ENCODE data around the gene MRRF. TPM values are rescaled to one million over a fixed set of nuclear protein-coding genes. Genes with fewer than 3 reads are reported as not detected.

Gene MRRF
- total RNA-seq, 4 donors from 2014 or later: 23.5 to 44.7 (median 38.9) TPM

DNA sequence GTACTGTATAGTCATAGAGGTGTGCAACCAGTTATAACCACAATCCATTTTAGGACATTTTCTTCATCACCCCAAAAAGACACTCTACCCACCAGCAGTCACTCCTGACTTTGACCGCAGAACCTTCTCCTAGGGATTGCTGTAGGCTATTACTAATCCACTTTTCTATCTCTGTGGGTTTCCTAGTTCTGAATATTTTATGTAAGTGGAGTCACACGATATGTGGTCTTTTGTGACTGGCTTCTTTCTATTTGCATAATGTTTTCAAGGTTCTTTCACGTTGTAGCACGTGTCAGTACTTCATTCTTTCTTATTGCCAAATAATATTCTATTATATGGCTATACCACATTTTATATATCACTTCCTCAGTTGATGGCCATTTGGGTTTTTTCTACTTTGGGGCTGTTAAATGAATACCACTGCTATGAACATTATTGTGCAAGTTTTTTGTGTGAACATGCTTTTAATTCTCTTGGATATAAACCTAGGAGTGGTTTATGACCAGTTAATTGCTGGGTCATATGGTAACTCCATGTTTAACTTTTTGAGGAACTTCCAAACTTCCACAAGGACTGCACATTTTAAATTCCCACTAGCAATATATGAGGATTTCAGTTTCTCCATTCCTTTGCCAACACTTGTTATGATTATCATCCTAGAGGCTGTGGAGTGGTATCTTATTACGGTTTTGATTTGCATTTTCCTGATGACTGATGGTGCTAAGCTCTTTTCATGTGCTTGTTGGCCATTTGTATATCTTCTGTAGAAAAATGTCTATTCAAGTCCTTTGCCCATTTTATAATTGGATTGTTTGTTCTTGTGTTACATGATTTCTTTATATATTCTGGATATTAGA lies 37.8 kb downstream of the MRRF start:
- Histone ChIP-seq H3K4me1 (no peaks in the 10 kb centered on the region), H3K36me3 (no peaks in the 10 kb centered on the region), H3K9me3 (no peaks in the 10 kb centered on the region), H3K27me3 (no peaks in the 10 kb centered on the region), H3K27ac (no peak overlapping the region), H3K4me3 (no peak overlapping the region)
- TF ChIP-seq POLR2A (IDR thresholded peaks at IDR 0.05): no peak
- TF ChIP-seq, protein P1, sequence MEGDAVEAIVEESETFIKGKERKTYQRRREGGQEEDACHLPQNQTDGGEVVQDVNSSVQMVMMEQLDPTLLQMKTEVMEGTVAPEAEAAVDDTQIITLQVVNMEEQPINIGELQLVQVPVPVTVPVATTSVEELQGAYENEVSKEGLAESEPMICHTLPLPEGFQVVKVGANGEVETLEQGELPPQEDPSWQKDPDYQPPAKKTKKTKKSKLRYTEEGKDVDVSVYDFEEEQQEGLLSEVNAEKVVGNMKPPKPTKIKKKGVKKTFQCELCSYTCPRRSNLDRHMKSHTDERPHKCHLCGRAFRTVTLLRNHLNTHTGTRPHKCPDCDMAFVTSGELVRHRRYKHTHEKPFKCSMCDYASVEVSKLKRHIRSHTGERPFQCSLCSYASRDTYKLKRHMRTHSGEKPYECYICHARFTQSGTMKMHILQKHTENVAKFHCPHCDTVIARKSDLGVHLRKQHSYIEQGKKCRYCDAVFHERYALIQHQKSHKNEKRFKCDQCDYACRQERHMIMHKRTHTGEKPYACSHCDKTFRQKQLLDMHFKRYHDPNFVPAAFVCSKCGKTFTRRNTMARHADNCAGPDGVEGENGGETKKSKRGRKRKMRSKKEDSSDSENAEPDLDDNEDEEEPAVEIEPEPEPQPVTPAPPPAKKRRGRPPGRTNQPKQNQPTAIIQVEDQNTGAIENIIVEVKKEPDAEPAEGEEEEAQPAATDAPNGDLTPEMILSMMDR (IDR thresholded peaks at IDR 0.05): no peak
- intact Hi-C loops (cut with DNase I; ENCODE audit: low total_unique reads): no loop called here
- DNase-seq: no peak

DNA sequence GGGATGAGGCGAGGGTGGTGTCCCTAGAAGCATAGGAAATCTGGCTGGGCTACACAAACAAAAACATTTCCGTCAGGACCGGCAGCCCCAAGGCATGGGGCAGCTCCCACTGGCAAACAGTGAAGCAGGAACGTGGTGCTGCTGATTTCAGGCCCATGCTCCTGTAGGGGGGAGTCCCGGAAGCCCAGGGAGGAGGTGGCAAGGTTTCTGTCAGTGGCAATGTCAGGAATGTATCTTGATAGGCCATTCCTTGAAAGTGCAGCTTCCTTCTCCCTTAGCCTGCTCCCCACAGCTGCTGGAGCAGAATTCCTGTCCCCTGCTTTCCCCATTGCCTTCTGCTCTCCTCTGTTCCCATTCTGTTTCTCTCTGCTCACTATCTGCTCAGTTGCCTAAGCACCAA lies 42.4 kb downstream of the MRRF start:
- no peak overlapping the region for H3K4me3 ChIP-seq
- H3K27ac ChIP-seq: peak overlapping the region in 1 of 2 donors; percentile 5
- intact Hi-C loops (cut with DNase I; ENCODE audit: low total_unique reads): no loop called here
- H3K27me3 ChIP-seq: no peaks in the 10 kb centered on the region
- H3K36me3 ChIP-seq: no peaks in the 10 kb centered on the region
- no peaks in the 10 kb centered on the region for H3K4me1 ChIP-seq
- peak in 1 of 2 donors; percentile 46 for DNase-seq
- TF ChIP-seq, protein P1 (IDR thresholded peaks at IDR 0.05): no peak
- no peaks in the 10 kb centered on the region for H3K9me3 ChIP-seq

DNA sequence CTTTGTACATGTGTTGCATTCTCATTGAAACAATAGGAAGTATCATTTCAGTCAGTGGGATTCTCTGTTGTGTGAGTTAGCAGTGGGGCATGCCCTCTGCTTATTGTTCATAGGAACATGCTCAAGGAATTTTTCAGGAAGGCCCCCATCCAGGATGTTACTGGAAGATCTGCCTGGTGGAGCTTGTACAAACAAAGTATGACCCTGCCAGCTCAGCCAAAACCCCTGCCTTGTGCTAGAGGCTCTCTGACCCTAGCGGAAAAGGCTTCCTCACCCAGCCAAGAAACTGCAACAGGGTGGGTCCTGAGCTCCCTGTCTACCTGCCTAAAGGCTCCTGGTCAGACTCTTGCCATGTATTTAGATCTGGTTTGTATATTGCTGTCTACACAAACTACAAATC lies 43.2 kb downstream of the MRRF start:
- peak in 1 of 2 donors; percentile 54 for DNase-seq
- H3K27ac ChIP-seq: no peak overlapping the region
- no peaks in the 10 kb centered on the region for H3K9me3 ChIP-seq
- no peaks in the 10 kb centered on the region for H3K4me1 ChIP-seq
- intact Hi-C loops (cut with DNase I; ENCODE audit: low total_unique reads): no loop called here
- H3K36me3 ChIP-seq: no peaks in the 10 kb centered on the region
- no peak for TF ChIP-seq POLR2A (IDR thresholded peaks at IDR 0.05)
- TF ChIP-seq, protein P1 (IDR thresholded peaks at IDR 0.05): no peak
- H3K4me3 ChIP-seq: no peak overlapping the region
- H3K27me3 ChIP-seq: no peaks in the 10 kb centered on the region

DNA sequence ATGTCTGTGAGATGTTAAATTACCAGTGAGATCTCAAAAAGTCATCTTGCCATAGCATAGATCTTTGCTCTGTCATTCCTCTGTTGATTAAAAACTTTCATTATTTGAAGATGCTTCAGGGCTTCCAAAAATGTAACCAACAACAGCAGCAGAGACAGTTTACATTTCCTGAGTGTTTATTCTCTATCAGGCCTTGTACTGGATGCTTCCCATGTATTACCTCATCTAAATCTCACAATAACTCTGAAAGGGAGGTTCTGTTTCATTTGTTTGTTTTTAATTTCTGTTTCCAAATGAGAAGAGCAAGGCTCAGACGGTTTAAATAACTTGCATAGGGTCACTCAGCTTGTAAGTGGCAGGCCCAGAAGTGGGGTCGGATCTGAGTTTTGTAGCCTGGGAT lies 45.2 kb downstream of the MRRF start:
- Histone ChIP-seq H3K36me3 (no peaks in the 10 kb centered on the region), H3K27me3 (no peaks in the 10 kb centered on the region), H3K9me3 (no peaks in the 10 kb centered on the region), H3K27ac (no peak overlapping the region), H3K4me3 (no peak overlapping the region), H3K4me1 (no peaks in the 10 kb centered on the region)
- intact Hi-C loops (cut with DNase I; ENCODE audit: low total_unique reads): no loop called here
- TF ChIP-seq, protein P1 (IDR thresholded peaks at IDR 0.05): no peak
- TF ChIP-seq POLR2A (IDR thresholded peaks at IDR 0.05): no peak
- DNase-seq: no peak

DNA sequence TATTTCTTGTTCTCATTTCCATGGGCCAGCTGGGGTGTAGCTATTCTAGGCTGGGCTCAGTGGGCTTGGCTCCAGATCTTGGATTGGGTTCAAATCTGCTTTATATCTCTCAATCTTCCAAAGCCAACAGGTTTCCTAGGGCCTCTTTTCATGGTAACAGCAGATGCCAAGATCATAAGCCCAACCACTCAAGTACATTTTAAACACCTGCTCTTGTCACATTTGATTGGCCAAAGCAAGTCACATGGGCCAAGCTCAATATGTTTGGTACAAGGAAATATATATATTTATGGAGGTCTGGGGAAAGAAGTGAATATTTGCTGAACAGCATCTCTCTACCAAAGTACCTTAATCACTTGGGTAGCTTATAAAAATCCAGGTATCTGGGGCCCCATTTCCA lies 49.5 kb downstream of the MRRF start:
- H3K27me3 ChIP-seq: no peaks in the 10 kb centered on the region
- no peaks in the 10 kb centered on the region for H3K36me3 ChIP-seq
- no peaks in the 10 kb centered on the region for H3K4me1 ChIP-seq
- no peaks in the 10 kb centered on the region for H3K9me3 ChIP-seq
- intact Hi-C loops (cut with DNase I; ENCODE audit: low total_unique reads): no loop called here
- H3K4me3 ChIP-seq: no peak overlapping the region
- TF ChIP-seq, protein P1 (IDR thresholded peaks at IDR 0.05): no peak
- no peak for TF ChIP-seq POLR2A (IDR thresholded peaks at IDR 0.05)
- H3K27ac ChIP-seq: no peak overlapping the region
- no peak for DNase-seq

Measured in uterus (tissue), 4 donors.